SK-N-SH treated with all-trans-retinoic acid at 6 μM for 48 hours (cell line): ENCODE measurements around the gene HS1BP3.

Experiments
- ATAC-seq: fragments of 200-7000 bp; cut with Tn5 transposase; 3 replicates; pipeline ENCODE4 v1.9.1; 2020; ENCODE audit warnings: mild to moderate bottlenecking, moderate library complexity
- ARNTL ChIP-seq: fragments of 450-650 bp; formaldehyde crosslinking; IDR thresholded peaks from 2 replicates; pipeline ENCODE4 v1.5.0; 2020; ENCODE audit warnings: low read depth, mild to moderate bottlenecking, moderate library complexity, borderline replicate concordance
- BACH2 ChIP-seq: fragments of 250-450 bp; sonication (Bioruptor Pico); IDR thresholded peaks from 2 replicates; pipeline ENCODE4 v1.9.0; 2021; ENCODE audit warnings: mild to moderate bottlenecking, borderline replicate concordance
- CREB5 ChIP-seq: fragments of 250-450 bp; sonication (Bioruptor Pico); IDR thresholded peaks from 2 replicates; pipeline ENCODE4 v1.5.1; 2020; ENCODE audit warnings: low read depth, mild to moderate bottlenecking, moderate library complexity
- CSDC2 ChIP-seq: fragments of 250-450 bp; sonication (Bioruptor Pico); IDR thresholded peaks from 2 replicates; pipeline ENCODE4 v1.5.0; 2020; ENCODE audit warnings: mild to moderate bottlenecking, moderate library complexity
- CSRNP3 ChIP-seq: fragments of 250-450 bp; sonication (Bioruptor Pico); IDR thresholded peaks from 2 replicates; pipeline ENCODE4 v1.5.1; 2021; ENCODE audit warnings: mild to moderate bottlenecking, moderate library complexity
- ESRRG ChIP-seq: fragments of 250-450 bp; sonication (Bioruptor Pico); IDR thresholded peaks from 2 replicates; pipeline ENCODE4 v1.6.1; 2021; ENCODE audit warnings: mild to moderate bottlenecking
- GLIS3 ChIP-seq: fragments of 250-450 bp; sonication (Bioruptor Pico); IDR thresholded peaks from 2 replicates; pipeline ENCODE4 v1.5.0; 2020; ENCODE audit warnings: mild to moderate bottlenecking, moderate library complexity
- ISL1 ChIP-seq: fragments of 250-450 bp; sonication (Bioruptor Pico); IDR thresholded peaks from 2 replicates; pipeline ENCODE4 v2.1.2; 2022; ENCODE audit warnings: mild to moderate bottlenecking, moderate library complexity
- OSR1 ChIP-seq: fragments of 250-450 bp; sonication (Bioruptor Pico); IDR thresholded peaks from 2 replicates; pipeline ENCODE4 v1.8.0; 2022; ENCODE audit warnings: moderate library complexity, mild to moderate bottlenecking, inconsistent platforms
- PATZ1 ChIP-seq: fragments of 250-450 bp; sonication (Bioruptor Pico); IDR thresholded peaks from 2 replicates; pipeline ENCODE4 v1.8.0; 2020; ENCODE audit warnings: mild to moderate bottlenecking, moderate library complexity, borderline replicate concordance
- POU6F1 ChIP-seq: fragments of 250-450 bp; sonication (Bioruptor Pico); IDR thresholded peaks from 2 replicates; pipeline ENCODE4 v1.8.0; 2021; ENCODE audit warnings: low read depth, mild to moderate bottlenecking, moderate library complexity, borderline replicate concordance
- PPARA ChIP-seq: fragments of 250-450 bp; sonication (Bioruptor Pico); IDR thresholded peaks from 2 replicates; pipeline ENCODE4 v1.5.0; 2020; ENCODE audit warnings: mild to moderate bottlenecking, borderline replicate concordance
- RARB ChIP-seq: fragments of 250-450 bp; sonication (Bioruptor Pico); IDR thresholded peaks from 2 replicates; pipeline ENCODE4 v1.8.0; 2021; ENCODE audit warnings: mild to moderate bottlenecking, moderate library complexity
- TOX ChIP-seq: fragments of 250-450 bp; sonication (Bioruptor Pico); IDR thresholded peaks from 2 replicates; pipeline ENCODE4 v1.8.0; 2021; ENCODE audit warnings: mild to moderate bottlenecking, moderate library complexity, borderline replicate concordance
- TSHZ2 ChIP-seq: fragments of 250-450 bp; sonication (Bioruptor Pico); IDR thresholded peaks from 2 replicates; pipeline ENCODE4 v1.5.0; 2020; ENCODE audit warnings: mild to moderate bottlenecking, moderate library complexity
- ZC3H10 ChIP-seq: fragments of 250-450 bp; sonication (Bioruptor Pico); IDR thresholded peaks from 2 replicates; pipeline ENCODE4 v1.5.1; 2021; ENCODE audit warnings: mild to moderate bottlenecking, moderate library complexity
- ZFP3 ChIP-seq: fragments of 250-450 bp; sonication (Bioruptor Pico); IDR thresholded peaks from 2 replicates; pipeline ENCODE4 v1.5.0; 2020; ENCODE audit warnings: mild to moderate bottlenecking, moderate library complexity
- ZFP30 ChIP-seq: fragments of 450-650 bp; formaldehyde crosslinking; IDR thresholded peaks from 2 replicates; pipeline ENCODE4 v1.5.0; 2022; ENCODE audit warnings: mild to moderate bottlenecking, moderate library complexity
- ZNF70 ChIP-seq: fragments of 450-650 bp; formaldehyde crosslinking; IDR thresholded peaks from 2 replicates; pipeline ENCODE4 v1.5.0; 2020; ENCODE audit warnings: mild to moderate bottlenecking, moderate library complexity
- ZNF8 ChIP-seq: fragments of 450-650 bp; formaldehyde crosslinking; IDR thresholded peaks from 2 replicates; pipeline ENCODE4 v1.5.0; 2020; ENCODE audit warnings: mild to moderate bottlenecking, moderate library complexity

HS1BP3 gene

GRCh38 chr2:20664071-20664390, 13.1 kb upstream of the HS1BP3 start (continued):
- no peak for TF ChIP-seq TSHZ2 (CRISPR knock-in tag)
- no peak for TF ChIP-seq BACH2
- no peak for TF ChIP-seq ARNTL (CRISPR knock-in tag)
- TF ChIP-seq CSDC2, result no peak
- no peak for TF ChIP-seq ZFP3 (CRISPR knock-in tag)
- no peak for TF ChIP-seq ZNF8 (CRISPR knock-in tag)
- TF ChIP-seq OSR1 (CRISPR knock-in tag), result no peak
- no peak for TF ChIP-seq ISL1 (CRISPR knock-in tag)
- TF ChIP-seq ZFP30 (CRISPR knock-in tag), result no peak
- no peak for TF ChIP-seq POU6F1

- no peak for ATAC-seq
- TF ChIP-seq RARB (CRISPR knock-in tag) (no peak), ESRRG (no peak)
Observed at GRCh38 chr2:20663196-20664070, 12.5 kb upstream of the HS1BP3 start.

GRCh38 chr2:20662308-20662937, 11.5 kb upstream of the HS1BP3 start:
- TF ChIP-seq GLIS3 (CRISPR knock-in tag), result no peak
- TF ChIP-seq ZNF8 (CRISPR knock-in tag), result no peak
- TF ChIP-seq CREB5 (CRISPR knock-in tag), result no peak
- no peak for TF ChIP-seq TOX
- no peak for TF ChIP-seq ZC3H10 (CRISPR knock-in tag)
- no peak for TF ChIP-seq ISL1 (CRISPR knock-in tag)
- no peak for TF ChIP-seq PPARA (CRISPR knock-in tag)
- TF ChIP-seq CSRNP3, result no peak
- no peak for TF ChIP-seq ESRRG
- TF ChIP-seq ZNF70, result no peak
- no peak for TF ChIP-seq BACH2
- no peak for TF ChIP-seq PATZ1 (CRISPR knock-in tag)
- no peak for ATAC-seq
